Transverse colon (tissue), 4 donors: ENCODE measurements around the gene PON1. TPM values are rescaled to one million over a fixed set of nuclear protein-coding genes. Genes with fewer than 3 reads are reported as not detected.

Source experiments
- DNase-seq: peaks from one replicate; pipeline ENCODE4 v3.0.0-alpha.2; 2019
- H3K27ac ChIP-seq, 4 donors: fragments of 200-600 bp; sonication (generic); 2 replicates each; pipeline ENCODE4 v1.5.1; 2016 to 2018; ENCODE audit warnings: inconsistent platforms in 4 of 4
- H3K27me3 ChIP-seq: fragments of 200-600 bp; sonication (generic); 2 replicates; pipeline ENCODE4 v1.5.1; 2017; ENCODE audit warnings: inconsistent platforms
- H3K36me3 ChIP-seq, 4 donors: fragments of 200-600 bp; sonication (generic); 2 replicates each; pipeline ENCODE4 v1.5.1; 2017 to 2019; ENCODE audit warnings: inconsistent platforms in 4 of 4
- H3K4me1 ChIP-seq, 4 donors: fragments of 200-600 bp; sonication (generic); 2 replicates each; pipeline ENCODE4 v1.5.1; 2017 to 2020; ENCODE audit warnings: inconsistent platforms in 4 of 4
- H3K4me3 ChIP-seq, 4 donors: fragments of 200-600 bp; sonication (generic); 1 replicate in 1 of 4; 2 replicates in 3 of 4; pipeline versions ENCODE4 v1.5.1 to v1.6.1; 2017 to 2019; ENCODE audit warnings: inconsistent platforms in 4 of 4
- H3K9me3 ChIP-seq, 2 donors: fragments of 200-600 bp; sonication (generic); 2 replicates each; pipeline ENCODE4 v1.5.1; 2017 to 2019; ENCODE audit warnings: inconsistent platforms in 2 of 2
- CTCF ChIP-seq, 5 experiments: fragments of 200-600 bp in 3 of 5; fragments of 450-650 bp in 2 of 5; sonication (generic) in 3 of 5; IDR thresholded peaks; 1 replicate in 2 of 5; 2 replicates in 3 of 5; pipeline ENCODE4 v1.5.1; 2016 to 2017; ENCODE audit warnings: antibody characterized with exemption in 5 of 5, inconsistent platforms in 3 of 5, mild to moderate bottlenecking in 2 of 5, moderate library complexity in 1 of 5
- EP300 ChIP-seq: sonication (generic); formaldehyde crosslinking; IDR thresholded peaks from one replicate; pipeline ENCODE4 v1.6.1; 2017; ENCODE audit warnings: antibody characterized with exemption, low read depth
- POLR2A ChIP-seq: fragments of 450-650 bp; IDR thresholded peaks from one replicate; pipeline ENCODE4 v1.6.1; 2016; ENCODE audit warnings: antibody characterized with exemption, mild to moderate bottlenecking, moderate library complexity
- POLR2AphosphoS5 ChIP-seq, 3 donors: sonication (generic); formaldehyde crosslinking; IDR thresholded peaks; one replicate each; pipeline ENCODE4 v1.6.1; 2016; ENCODE audit warnings: antibody characterized with exemption in 3 of 3
- WGBS, 2 donors: methylation state at CpG; one replicate each; pipeline ENCODE4 v1.1.5; 2018; ENCODE audit warnings: low coverage in 1 of 2; 5-methylcytosine and 5-hydroxymethylcytosine counted together
- in situ Hi-C, 4 donors: fragments of 200-750 bp; cut with MboI; loops; one replicate each; pipeline versions ENCODE4 v1.15.0 to v1.15.1; 2017; ENCODE audit warnings: low sequenced_read_pairs in 3 of 4, low pct_ligation_motif_present in 1 of 4, low pct_unique_long_range_greater_than_20kb in 1 of 4
- intact Hi-C: fragments of 100-400 bp; cut with DNase I; formaldehyde crosslinking; loops from one replicate; pipeline ENCODE4 v1.15.1; 2023; ENCODE audit warnings: low total_unique reads
- total RNA-seq, 4 donors: library from RNA; depleted of rRNA; stranded (reverse); fragments of >200 nt; gene quantifications; one replicate each; pipeline ENCODE4 v1.1.0, GENCODE V29; 2016

Gene PON1
- total RNA-seq, 4 donors from 2014 or later: 1.6 TPM; not detected in 3

GRCh38 chr7:95263785-95264362 is 60.5 kb downstream of the PON1 start:
- Histone ChIP-seq H3K36me3 (no peaks in the 10 kb centered on the region), H3K4me1 (no peaks in the 10 kb centered on the region), H3K27me3 (no peaks in the 10 kb centered on the region), H3K4me3 (no peak overlapping the region), H3K27ac (no peak overlapping the region), H3K9me3 (no peaks in the 10 kb centered on the region)
- no peak for DNase-seq
- TF ChIP-seq POLR2AphosphoS5 (IDR thresholded peaks at IDR 0.05): no peak
- TF ChIP-seq CTCF (IDR thresholded peaks at IDR 0.05): no peak
- no peak for TF ChIP-seq POLR2A
- TF ChIP-seq EP300: no peak
- intact Hi-C loops: no loop called here
- 83 to 90% methylated on average over 1 to 4 of the region's 4 CpGs for WGBS, 2 donors
- in situ Hi-C loops: no loop called here

- H3K4me3 ChIP-seq: no peak overlapping the region
- no peaks in the 10 kb centered on the region for H3K36me3 ChIP-seq
- 79 to 94% methylated on average over 2 of the region's 2 CpGs for WGBS, 2 donors
- H3K27ac ChIP-seq: no peak overlapping the region
- no peaks in the 10 kb centered on the region for H3K9me3 ChIP-seq
- no peaks in the 10 kb centered on the region for H3K27me3 ChIP-seq
- no peak for DNase-seq
- no peaks in the 10 kb centered on the region for H3K4me1 ChIP-seq
- TF ChIP-seq EP300 (no peak), CTCF (IDR thresholded peaks at IDR 0.05) (no peak)
- intact Hi-C loops (no loop called here), in situ Hi-C loops (no loop called here)
Measured at GRCh38 chr7:95262875-95263274, 61.5 kb downstream of the PON1 start.

- no peaks in the 10 kb centered on the region for H3K27me3 ChIP-seq
- in situ Hi-C loops (no loop called here), intact Hi-C loops (no loop called here)
- H3K9me3 ChIP-seq: no peaks in the 10 kb centered on the region
- no peaks in the 10 kb centered on the region for H3K4me1 ChIP-seq
- no peak overlapping the region for H3K4me3 ChIP-seq
- no peaks in the 10 kb centered on the region for H3K36me3 ChIP-seq
- DNase-seq: no peak
- no peak overlapping the region for H3K27ac ChIP-seq
- no peak for TF ChIP-seq EP300
- TF ChIP-seq CTCF (IDR thresholded peaks at IDR 0.05): no peak
- TF ChIP-seq POLR2A: no peak
- TF ChIP-seq POLR2AphosphoS5 (IDR thresholded peaks at IDR 0.05): no peak
Measured at GRCh38 chr7:95261895-95262415, 62.4 kb downstream of the PON1 start.

GRCh38 chr7:95255691-95256090 is 68.6 kb downstream of the PON1 start:
- no peak for DNase-seq
- intact Hi-C loops: no loop called here
- H3K27ac ChIP-seq: no peak overlapping the region
- H3K36me3 ChIP-seq: no peaks in the 10 kb centered on the region
- in situ Hi-C loops: no loop called here
- H3K9me3 ChIP-seq: no peaks in the 10 kb centered on the region
- TF ChIP-seq EP300: no peak
- no peak for TF ChIP-seq CTCF (IDR thresholded peaks at IDR 0.05)
- TF ChIP-seq POLR2A: no peak
- TF ChIP-seq POLR2AphosphoS5 (IDR thresholded peaks at IDR 0.05): no peak
- H3K4me1 ChIP-seq: no peaks in the 10 kb centered on the region
- H3K4me3 ChIP-seq: no peak overlapping the region
- no peaks in the 10 kb centered on the region for H3K27me3 ChIP-seq
